Activated CD8-positive, alpha-beta memory T cell treated with anti-CD3 and anti-CD28 coated beads, Interleukin-2, amount 10 ng/mL, durations not matched to agents 7 days and 5 days (primary cell): ENCODE results near the gene MIS18A. TPM values are rescaled to one million over a fixed set of nuclear protein-coding genes. Genes with fewer than 3 reads are reported as not detected.

ENCODE experiments used
- ATAC-seq: fragments of 150-1000 bp; cut with Tn5 transposase; one replicate; pipeline ENCODE4 v1.10.0; 2021; ENCODE audit warnings: moderate library complexity
- CTCF ChIA-PET: fragments of 350-600 bp; sonication (Branson Sonifier 250); formaldehyde crosslinking; loops from one replicate; lab custom pipeline; 2021; ENCODE audit warnings: antibody characterized with exemption; lab: Charles Lee
- DNase-seq: peaks from one replicate; pipeline ENCODE4 v3.0.0-alpha.2; 2020
- H3K27ac Mint-ChIP-seq: one replicate; pipeline ENCODE4 v1.8.0; 2021; ENCODE audit warnings: mild to moderate bottlenecking, mixed read lengths
- H3K27me3 Mint-ChIP-seq: one replicate; pipeline ENCODE4 v1.8.0; 2021; ENCODE audit warnings: mixed read lengths
- H3K36me3 Mint-ChIP-seq: one replicate; pipeline ENCODE4 v1.8.0; 2021; ENCODE audit warnings: mild to moderate bottlenecking, mixed read lengths
- H3K4me1 Mint-ChIP-seq: one replicate; pipeline ENCODE4 v1.8.0; 2021; ENCODE audit warnings: mixed read lengths
- H3K4me3 Mint-ChIP-seq: one replicate; pipeline ENCODE4 v1.8.0; 2021; ENCODE audit warnings: mild to moderate bottlenecking, moderate library complexity, mixed read lengths
- H3K9me3 Mint-ChIP-seq: one replicate; pipeline ENCODE4 v1.8.0; 2022; ENCODE audit warnings: low read depth, mixed read lengths
- total RNA-seq, 2 experiments: library from RNA; stranded (reverse); gene quantifications; one replicate each; pipeline ENCODE4 v1.2.3, GENCODE V29; 2021

Gene MIS18A
- total RNA-seq, 2 experiments from 2014 or later: 29.3 to 30.1 TPM

- Mint-ChIP-seq H3K4me1 (peaks cover 2% of the 10 kb centered on the region), H3K36me3 (no peaks in the 10 kb centered on the region), H3K9me3 (no peaks in the 10 kb centered on the region), H3K27me3 (peaks cover 10% of the 10 kb centered on the region), H3K27ac (no peak overlapping the region), H3K4me3 (no peak overlapping the region)
- CTCF ChIA-PET: interaction anchor here (0.7 to 2.1 kb wide), 9 partner anchors 9 to 397 kb away, joined by 3 to 9 read pairs (median 4); partner anchors contain the start of gene HUNK
- peak; percentile 63 for ATAC-seq
- DNase-seq: peak; percentile 65
These were observed 20.7 kb downstream of the MIS18A start for GRCh38 chr21:32257962-32258785.

GRCh38 chr21:32256873-32257620, 21.8 kb downstream of the MIS18A start:
- CTCF ChIA-PET: interaction anchor here (0.9 to 1.5 kb wide), 4 partner anchors 8 to 471 kb away, joined by 4 to 9 read pairs (median 4); partner anchors contain the start of gene HUNK
- Mint-ChIP-seq H3K27ac (no peak overlapping the region), H3K9me3 (no peaks in the 10 kb centered on the region), H3K36me3 (no peaks in the 10 kb centered on the region), H3K4me1 (peaks cover 2% of the 10 kb centered on the region), H3K4me3 (no peak overlapping the region), H3K27me3 (peaks cover 12% of the 10 kb centered on the region)
- DNase-seq: no peak
- no peak for ATAC-seq

DNA sequence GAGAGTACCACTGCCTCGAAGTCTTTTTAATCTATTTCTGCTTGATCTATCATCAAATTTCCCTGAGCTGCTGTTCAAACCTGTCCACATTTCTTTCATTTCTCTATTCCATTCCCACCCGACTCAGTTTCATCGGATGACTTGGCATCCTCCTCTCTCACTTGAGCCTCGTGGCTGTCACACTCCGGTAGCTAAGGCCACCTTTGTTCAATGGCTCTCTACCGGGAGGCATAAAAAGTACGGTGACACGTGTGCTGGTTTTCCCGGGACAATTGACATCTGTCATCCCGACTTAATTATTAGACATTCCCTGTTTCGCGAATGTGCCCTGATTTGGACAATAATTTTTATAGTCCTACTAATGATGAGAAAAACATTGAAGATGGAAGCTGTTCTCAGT, 22.6 kb downstream of the MIS18A start:
- CTCF ChIA-PET: interaction anchor here (0.6 to 0.9 kb wide), 2 partner anchors 15 to 470 kb away, joined by 3 to 4 read pairs; no protein-coding TSS in a partner anchor
- H3K4me3 Mint-ChIP-seq: no peak overlapping the region
- peaks cover 2% of the 10 kb centered on the region for H3K4me1 Mint-ChIP-seq
- peaks cover 18% of the 10 kb centered on the region for H3K27me3 Mint-ChIP-seq
- H3K36me3 Mint-ChIP-seq: peaks cover under 1% of the 10 kb centered on the region
- H3K27ac Mint-ChIP-seq: no peak overlapping the region
- H3K9me3 Mint-ChIP-seq: peaks cover under 1% of the 10 kb centered on the region
- DNase-seq (no peak), ATAC-seq (no peak)

DNA sequence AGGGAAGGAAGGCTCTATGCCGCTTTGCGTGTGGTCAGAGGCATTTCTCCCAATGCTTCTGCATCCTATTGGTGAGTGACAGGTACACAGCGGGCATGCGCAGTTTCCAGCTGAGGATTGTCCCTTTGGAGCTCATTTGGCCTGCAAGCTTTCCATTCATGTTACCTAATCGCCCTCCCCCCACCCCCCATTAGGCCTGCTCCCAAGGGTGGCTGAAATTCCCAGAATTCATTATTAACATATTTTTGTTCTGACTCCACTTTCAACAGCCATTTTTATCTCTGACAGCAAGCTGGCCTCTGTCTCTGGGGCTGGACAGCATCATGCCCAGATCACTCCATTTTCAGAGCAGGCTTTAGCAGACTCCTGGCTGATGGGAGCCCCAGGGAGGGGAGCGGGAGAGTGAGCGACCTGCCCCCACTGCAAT, 25.6 kb downstream of the MIS18A start:
- DNase-seq (no peak), ATAC-seq (no peak)
- Mint-ChIP-seq H3K36me3 (peaks cover 2% of the 10 kb centered on the region), H3K27me3 (peaks cover 23% of the 10 kb centered on the region), H3K9me3 (peaks cover 2% of the 10 kb centered on the region), H3K27ac (no peak overlapping the region), H3K4me1 (no peaks in the 10 kb centered on the region), H3K4me3 (no peak overlapping the region)
- CTCF ChIA-PET: no interaction called here

GRCh38 chr21:32252136-32252535, 26.7 kb downstream of the MIS18A start:
- no peak for ATAC-seq
- no peak overlapping the region for H3K27ac Mint-ChIP-seq
- H3K36me3 Mint-ChIP-seq: peaks cover 2% of the 10 kb centered on the region
- DNase-seq: no peak
- no peak overlapping the region for H3K4me3 Mint-ChIP-seq
- CTCF ChIA-PET: no interaction called here
- H3K9me3 Mint-ChIP-seq: peaks cover 2% of the 10 kb centered on the region
- H3K4me1 Mint-ChIP-seq: no peaks in the 10 kb centered on the region
- peaks cover 27% of the 10 kb centered on the region for H3K27me3 Mint-ChIP-seq

DNA sequence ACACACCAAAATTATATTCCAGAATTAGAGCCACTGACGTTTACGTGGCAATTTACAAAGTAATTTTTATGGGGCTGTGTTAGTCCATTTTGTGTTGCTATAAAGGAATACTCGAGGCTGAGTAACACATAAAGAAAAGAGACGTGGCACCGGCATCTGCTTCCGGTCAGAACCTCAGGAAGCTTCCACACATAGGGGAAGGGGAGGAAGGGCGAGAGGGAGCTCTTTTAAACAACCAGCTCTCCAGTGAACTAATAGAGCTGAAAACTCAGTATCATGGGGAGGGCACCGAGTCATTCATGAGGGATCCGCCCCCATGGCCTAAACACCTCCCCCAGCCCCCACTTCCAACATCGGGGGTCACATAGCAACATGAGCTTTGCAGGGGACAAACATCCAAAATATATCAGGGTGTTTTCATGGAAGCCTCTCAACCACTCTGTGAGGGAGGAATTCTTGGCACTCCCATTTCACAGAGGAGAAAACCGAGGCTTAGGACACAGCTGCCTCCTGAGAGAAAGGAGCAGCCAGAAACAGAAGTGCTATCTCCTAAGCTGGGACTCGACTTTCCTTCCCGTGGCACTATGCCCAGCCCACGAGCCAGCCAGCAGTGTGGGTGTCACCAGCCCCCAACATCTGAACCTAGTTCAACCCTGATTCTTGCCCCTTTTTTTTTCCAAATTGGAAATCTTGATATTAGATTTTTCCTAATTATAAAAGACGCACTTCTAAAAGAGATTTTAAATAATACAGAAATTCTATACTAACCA, 29.2 kb downstream of the MIS18A start:
- H3K27me3 Mint-ChIP-seq: peaks cover 30% of the 10 kb centered on the region
- peaks cover 2% of the 10 kb centered on the region for H3K9me3 Mint-ChIP-seq
- H3K36me3 Mint-ChIP-seq: peaks cover 2% of the 10 kb centered on the region
- CTCF ChIA-PET: interaction anchor here (1.2 kb wide), 1 partner anchor 8 kb away, joined by 5 read pairs; no protein-coding TSS in a partner anchor
- no peak overlapping the region for H3K27ac Mint-ChIP-seq
- no peak overlapping the region for H3K4me3 Mint-ChIP-seq
- H3K4me1 Mint-ChIP-seq: no peaks in the 10 kb centered on the region
- ATAC-seq: no peak
- no peak for DNase-seq

DNA sequence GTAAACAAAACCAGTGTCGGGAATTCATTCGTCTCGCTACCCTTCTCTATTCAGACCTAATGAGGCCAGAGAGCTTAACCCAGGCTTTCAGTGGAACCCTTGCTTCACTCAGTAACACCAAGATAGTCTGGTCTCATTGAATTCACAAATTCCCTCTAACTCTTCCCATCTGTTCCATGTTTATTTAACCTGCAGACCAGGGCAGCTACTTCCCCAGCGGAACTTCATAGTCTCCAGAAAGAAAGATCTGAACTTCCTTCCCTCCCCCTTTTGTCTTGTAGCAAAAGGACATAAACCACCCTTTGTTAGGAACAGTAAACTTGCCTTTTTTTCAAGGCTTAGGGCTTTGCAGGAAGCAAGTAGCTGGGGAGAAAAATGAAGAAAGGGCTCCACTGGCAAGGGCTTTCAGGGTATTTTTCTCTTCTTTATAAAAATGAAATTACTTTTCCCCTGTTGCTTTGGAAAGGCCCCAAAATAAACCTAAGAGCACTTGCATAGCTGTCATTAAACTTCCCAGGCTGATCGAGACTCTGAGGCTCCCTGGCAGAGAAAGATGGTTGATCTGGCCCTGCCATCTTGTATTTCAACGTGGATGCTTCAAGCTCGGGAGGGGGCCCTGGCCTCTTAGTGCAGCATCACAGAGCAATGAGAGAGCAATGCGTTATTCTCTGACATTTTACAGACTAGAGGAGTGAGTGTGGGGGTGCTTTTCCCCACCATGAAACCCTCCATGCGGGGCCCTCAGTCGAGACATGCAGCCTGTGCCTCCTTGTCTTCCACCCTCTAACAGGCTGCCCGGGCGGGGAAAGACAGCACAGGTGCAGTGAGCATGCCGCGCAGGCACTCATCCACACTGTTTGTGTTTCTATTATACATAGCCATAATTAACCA, 30.0 kb downstream of the MIS18A start:
- Mint-ChIP-seq H3K4me1 (no peaks in the 10 kb centered on the region), H3K27ac (no peak overlapping the region), H3K4me3 (no peak overlapping the region), H3K9me3 (peaks cover 2% of the 10 kb centered on the region), H3K27me3 (peaks cover 36% of the 10 kb centered on the region), H3K36me3 (peaks cover 2% of the 10 kb centered on the region)
- no peak for ATAC-seq
- no peak for DNase-seq
- CTCF ChIA-PET: interaction anchor here (1.2 kb wide), 1 partner anchor 9 kb away, joined by 5 read pairs; no protein-coding TSS in a partner anchor

- ATAC-seq (no peak), DNase-seq (no peak)
- CTCF ChIA-PET: no interaction called here
- H3K36me3 Mint-ChIP-seq: peaks cover 2% of the 10 kb centered on the region
- no peak overlapping the region for H3K4me3 Mint-ChIP-seq
- no peaks in the 10 kb centered on the region for H3K4me1 Mint-ChIP-seq
- H3K27me3 Mint-ChIP-seq: peaks cover 43% of the 10 kb centered on the region
- peaks cover 2% of the 10 kb centered on the region for H3K9me3 Mint-ChIP-seq
- no peak overlapping the region for H3K27ac Mint-ChIP-seq
These were observed 32.2 kb downstream of the MIS18A start for GRCh38 chr21:32246571-32247140.

DNA sequence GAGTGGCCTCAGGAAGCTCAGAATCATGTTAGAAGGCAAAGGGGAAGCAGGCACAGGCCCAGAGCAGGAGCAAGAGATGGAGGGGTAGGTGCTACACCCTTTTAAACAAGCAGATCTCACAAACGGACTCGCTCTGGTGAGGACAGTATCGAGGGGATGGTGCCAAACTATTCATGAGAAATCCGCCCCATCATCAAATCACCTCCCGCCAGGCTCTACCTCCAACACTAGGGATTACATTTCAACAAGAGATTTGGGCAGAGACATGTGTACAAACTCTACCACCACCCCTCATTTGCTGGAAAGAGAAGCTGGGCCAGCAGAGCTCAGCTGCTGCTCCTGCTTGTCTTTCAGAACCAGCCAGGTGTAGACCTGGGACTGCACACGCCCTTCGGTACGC, 32.9 kb downstream of the MIS18A start:
- Mint-ChIP-seq H3K36me3 (no peaks in the 10 kb centered on the region), H3K9me3 (no peaks in the 10 kb centered on the region), H3K4me3 (no peak overlapping the region), H3K27me3 (peaks cover 38% of the 10 kb centered on the region), H3K27ac (no peak overlapping the region), H3K4me1 (peaks cover 7% of the 10 kb centered on the region)
- no peak for ATAC-seq
- CTCF ChIA-PET: no interaction called here
- no peak for DNase-seq

DNA sequence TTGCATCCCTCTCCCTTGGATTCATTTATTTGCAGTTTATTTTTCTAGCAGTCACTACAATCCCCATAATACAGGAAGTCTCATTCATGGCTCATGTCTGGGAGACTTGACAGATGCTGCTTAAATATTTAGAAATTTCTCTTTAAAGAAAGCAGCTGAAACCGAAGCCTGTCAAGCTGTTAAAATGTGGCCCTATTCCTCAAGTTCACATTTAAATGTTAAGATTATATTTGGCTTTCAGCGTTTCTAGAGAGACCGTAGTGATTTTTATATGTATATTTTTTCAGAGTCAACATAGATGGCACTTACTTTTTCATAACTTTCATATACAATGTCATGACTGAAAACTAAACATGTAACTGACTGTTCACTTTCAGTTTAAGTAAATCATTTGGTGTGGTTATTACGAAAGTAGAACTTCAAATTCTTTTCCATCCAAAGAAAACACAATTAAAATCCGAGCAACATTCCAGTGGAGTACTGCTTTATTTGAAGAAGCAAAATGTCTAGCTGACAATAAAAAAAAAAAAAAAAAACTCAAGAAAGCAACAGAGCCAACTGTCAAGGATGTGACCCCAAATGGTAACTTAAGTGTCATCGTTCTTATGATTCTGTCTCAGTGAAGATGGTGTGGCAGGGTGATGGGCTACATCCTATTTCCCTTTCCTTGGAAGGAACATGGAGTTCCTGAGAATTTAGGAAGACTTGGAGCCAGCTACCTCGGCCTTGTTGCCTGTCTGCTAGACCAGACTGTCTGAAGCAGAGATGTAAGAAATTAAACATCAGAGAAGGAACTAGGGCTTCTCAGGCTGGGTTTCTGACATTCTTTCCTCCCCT, 37.8 kb downstream of the MIS18A start:
- H3K36me3 Mint-ChIP-seq: no peaks in the 10 kb centered on the region
- H3K27ac Mint-ChIP-seq: no peak overlapping the region
- CTCF ChIA-PET: interaction anchor here (0.6 kb wide), 1 partner anchor 15 kb away, joined by 3 read pairs; no protein-coding TSS in a partner anchor
- peak overlapping the region; percentile 51 for H3K4me3 Mint-ChIP-seq
- H3K27me3 Mint-ChIP-seq: peaks cover 35% of the 10 kb centered on the region
- DNase-seq: no peak
- ATAC-seq: peak; percentile 53
- no peaks in the 10 kb centered on the region for H3K9me3 Mint-ChIP-seq
- peaks cover 13% of the 10 kb centered on the region for H3K4me1 Mint-ChIP-seq

DNA sequence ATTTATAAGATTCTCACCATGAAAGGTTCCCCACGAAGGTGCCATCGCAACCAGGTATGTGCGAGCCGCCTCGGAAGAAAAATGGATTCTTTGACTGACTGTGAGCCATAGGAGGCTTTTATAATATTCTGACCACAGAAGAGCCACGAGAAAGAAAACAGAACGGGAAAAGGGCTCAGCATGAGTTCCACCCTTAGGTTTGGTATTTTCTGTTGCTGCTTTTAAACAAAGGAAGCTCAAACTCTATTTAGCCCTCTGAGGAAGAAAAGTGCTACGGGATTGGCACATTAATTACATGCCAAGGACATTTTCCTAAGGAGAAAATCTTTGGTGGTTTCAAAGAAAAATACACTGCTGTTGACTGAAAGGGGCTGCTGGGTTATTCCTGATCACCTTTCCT, 39.3 kb downstream of the MIS18A start:
- Mint-ChIP-seq H3K9me3 (no peaks in the 10 kb centered on the region), H3K4me1 (peaks cover 13% of the 10 kb centered on the region), H3K4me3 (no peak overlapping the region), H3K27me3 (peaks cover 27% of the 10 kb centered on the region), H3K27ac (no peak overlapping the region), H3K36me3 (no peaks in the 10 kb centered on the region)
- DNase-seq: no peak
- ATAC-seq: no peak
- CTCF ChIA-PET: no interaction called here
